Activated CD8-positive, alpha-beta T cell treated with anti-CD3 and anti-CD28 coated beads for 36 hours (primary cell): Measurements from ENCODE around the gene KIAA0319L. TPM values are rescaled to one million over a fixed set of nuclear protein-coding genes. Genes with fewer than 3 reads are reported as not detected.
"Not testable (repeated sequence)": the region's sequence is repeated elsewhere in the genome, so short reads cannot be mapped to it uniquely, and the experiment has no call there.

ENCODE experiments used
- ATAC-seq: fragments of 200-7000 bp; cut with Tn5 transposase; one replicate; pipeline ENCODE4 v1.10.0; 2021; ENCODE audit warnings: mild to moderate bottlenecking, moderate library complexity
- CTCF ChIA-PET: fragments of 350-600 bp; sonication (Branson Sonifier 250); formaldehyde crosslinking; loops from one replicate; lab custom pipeline; 2021; ENCODE audit warnings: antibody characterized with exemption; lab: Charles Lee
- POLR2A ChIA-PET: fragments of 350-600 bp; sonication (Branson Sonifier 250); formaldehyde crosslinking; loops from one replicate; lab custom pipeline; 2021; ENCODE audit warnings: antibody characterized with exemption; lab: Charles Lee
- DNase-seq: peaks from one replicate; pipeline ENCODE4 v3.0.0-alpha.2; 2020
- H3K27ac Mint-ChIP-seq: one replicate; pipeline ENCODE4 v1.8.0; 2021; ENCODE audit warnings: mild to moderate bottlenecking, mixed read lengths
- H3K27me3 Mint-ChIP-seq: one replicate; pipeline ENCODE4 v1.8.0; 2021; ENCODE audit warnings: mixed read lengths
- H3K36me3 Mint-ChIP-seq: one replicate; pipeline ENCODE4 v1.8.0; 2021; ENCODE audit warnings: low read depth, mixed read lengths
- H3K4me1 Mint-ChIP-seq: one replicate; pipeline ENCODE4 v1.8.0; 2021; ENCODE audit warnings: low read depth, mixed read lengths
- H3K4me3 Mint-ChIP-seq: one replicate; pipeline ENCODE4 v1.8.0; 2021; ENCODE audit warnings: mild to moderate bottlenecking, moderate library complexity, mixed read lengths
- H3K9me3 Mint-ChIP-seq: one replicate; pipeline ENCODE4 v1.8.0; 2021; ENCODE audit warnings: mixed read lengths
- CTCF ChIP-seq: fragments of 200-600 bp; IDR thresholded peaks from one replicate; pipeline ENCODE4 v1.8.0; 2022; ENCODE audit warnings: antibody characterized with exemption, mild to moderate bottlenecking
- intact Hi-C: fragments of 100-400 bp; cut with micrococcal nuclease; formaldehyde crosslinking; loops from one replicate; pipeline ENCODE4 v1.10.0; 2022
- total RNA-seq, 2 experiments: library from RNA; stranded (reverse); gene quantifications; one replicate each; pipeline ENCODE4 v1.2.3, GENCODE V29; 2021

The KIAA0319L gene
- total RNA-seq, 2 experiments from 2014 or later, result 22.8 to 30.9 TPM

- TF ChIP-seq CTCF, result no peak
- ChIA-PET CTCF (interaction anchor here (1.3 to 1.6 kb wide), 2 partner anchors 20 to 256 kb away, joined by 4 to 9 read pairs; no protein-coding TSS in a partner anchor), POLR2A (no interaction called here)
- no peaks in the 10 kb centered on the region for H3K27me3 Mint-ChIP-seq
- no peak overlapping the region for H3K4me3 Mint-ChIP-seq
- no peaks in the 10 kb centered on the region for H3K9me3 Mint-ChIP-seq
- DNase-seq (no peak), ATAC-seq (no peak)
- no peak overlapping the region for H3K27ac Mint-ChIP-seq
- intact Hi-C loops, result no loop called here
- H3K4me1 Mint-ChIP-seq, result peaks cover 5% of the 10 kb centered on the region
- H3K36me3 Mint-ChIP-seq, result peaks cover 24% of the 10 kb centered on the region
Measured at GRCh38 chr1:35470977-35471613, 86.1 kb downstream of the KIAA0319L start.

GRCh38 chr1:35466120-35466519 is 91.1 kb downstream of the KIAA0319L start:
- intact Hi-C loops, result no loop called here
- ChIA-PET POLR2A (no interaction called here), CTCF (interaction anchor here (0.7 to 3.1 kb wide), 2 partner anchors 7 to 15 kb away, joined by 3 to 22 read pairs; no protein-coding TSS in a partner anchor)
- Mint-ChIP-seq H3K4me3 (no peak overlapping the region), H3K4me1 (peaks cover 15% of the 10 kb centered on the region), H3K9me3 (peaks cover 8% of the 10 kb centered on the region), H3K27me3 (no peaks in the 10 kb centered on the region), H3K36me3 (peaks cover 49% of the 10 kb centered on the region), H3K27ac (no peak overlapping the region)
- ATAC-seq, result no peak
- no peak for TF ChIP-seq CTCF
- DNase-seq, result no peak

GRCh38 chr1:35463749-35464148 is 93.5 kb downstream of the KIAA0319L start:
- Mint-ChIP-seq H3K36me3 (peaks cover 44% of the 10 kb centered on the region), H3K4me1 (peaks cover 15% of the 10 kb centered on the region)
- H3K9me3 Mint-ChIP-seq, DNase-seq, H3K4me3 Mint-ChIP-seq, H3K27ac Mint-ChIP-seq, ATAC-seq, H3K27me3 Mint-ChIP-seq, intact Hi-C loops: not testable (repeated sequence)
- ChIA-PET POLR2A (interaction anchor here (0.6 kb wide), 1 partner anchor 22 kb away, joined by 3 read pairs; no protein-coding TSS in a partner anchor), CTCF (interaction anchor here (1.4 kb wide), 1 partner anchor 13 kb away, joined by 6 read pairs; no protein-coding TSS in a partner anchor)

- no peak overlapping the region for H3K27ac Mint-ChIP-seq
Measured at GRCh38 chr1:35463232-35463631, 94.0 kb downstream of the KIAA0319L start.

More at GRCh38 chr1:35463232-35463631, 94.0 kb downstream of the KIAA0319L start:
- H3K36me3 Mint-ChIP-seq, result peaks cover 40% of the 10 kb centered on the region
- TF ChIP-seq CTCF, result no peak
- POLR2A ChIA-PET, result interaction anchor here (0.6 kb wide), 1 partner anchor 21 kb away, joined by 3 read pairs; no protein-coding TSS in a partner anchor
- H3K9me3 Mint-ChIP-seq, result peaks cover 8% of the 10 kb centered on the region
- peaks cover 11% of the 10 kb centered on the region for H3K4me1 Mint-ChIP-seq
- CTCF ChIA-PET, result interaction anchor here (1.4 kb wide), 1 partner anchor 12 kb away, joined by 6 read pairs; no protein-coding TSS in a partner anchor
- H3K27me3 Mint-ChIP-seq, result no peaks in the 10 kb centered on the region
- intact Hi-C loops, result no loop called here
- DNase-seq, result no peak
- no peak overlapping the region for H3K4me3 Mint-ChIP-seq
- ATAC-seq, result no peak
